SH-SY5Y (cell line): ENCODE data around the gene MATN1.

Experiments used
- GATA2 ChIP-seq: IDR thresholded peaks from 2 replicates; pipeline ENCODE4 v1.6.1; 2011; ENCODE audit warnings: mild to moderate bottlenecking, low read depth, low read length
- GATA3 ChIP-seq: IDR thresholded peaks from 2 replicates; pipeline ENCODE4 v1.6.1; 2011; ENCODE audit warnings: low read depth, mild to moderate bottlenecking, low read length, moderate library complexity

- TF ChIP-seq GATA2 (no peak), GATA3 (no peak)
These were observed 29.2 kb upstream of the MATN1 start for GRCh38 chr1:30752651-30752908.
